SK-N-SH treated with all-trans-retinoic acid at 6 μM for 48 hours (cell line): ENCODE data around the gene GRM7.
A peak's percentile ranks its signal among the peaks of the same experiment; 100 is the strongest.

Experiments used
- ATAC-seq: fragments of 200-7000 bp; cut with Tn5 transposase; 3 replicates; pipeline ENCODE4 v1.9.1; 2020; ENCODE audit warnings: mild to moderate bottlenecking, moderate library complexity
- ARNTL ChIP-seq: fragments of 450-650 bp; formaldehyde crosslinking; IDR thresholded peaks from 2 replicates; pipeline ENCODE4 v1.5.0; 2020; ENCODE audit warnings: low read depth, mild to moderate bottlenecking, moderate library complexity, borderline replicate concordance
- BACH2 ChIP-seq: fragments of 250-450 bp; sonication (Bioruptor Pico); IDR thresholded peaks from 2 replicates; pipeline ENCODE4 v1.9.0; 2021; ENCODE audit warnings: mild to moderate bottlenecking, borderline replicate concordance
- CSDC2 ChIP-seq: fragments of 250-450 bp; sonication (Bioruptor Pico); IDR thresholded peaks from 2 replicates; pipeline ENCODE4 v1.5.0; 2020; ENCODE audit warnings: mild to moderate bottlenecking, moderate library complexity
- CSRNP3 ChIP-seq: fragments of 250-450 bp; sonication (Bioruptor Pico); IDR thresholded peaks from 2 replicates; pipeline ENCODE4 v1.5.1; 2021; ENCODE audit warnings: mild to moderate bottlenecking, moderate library complexity
- ESRRG ChIP-seq: fragments of 250-450 bp; sonication (Bioruptor Pico); IDR thresholded peaks from 2 replicates; pipeline ENCODE4 v1.6.1; 2021; ENCODE audit warnings: mild to moderate bottlenecking
- GLIS3 ChIP-seq: fragments of 250-450 bp; sonication (Bioruptor Pico); IDR thresholded peaks from 2 replicates; pipeline ENCODE4 v1.5.0; 2020; ENCODE audit warnings: mild to moderate bottlenecking, moderate library complexity
- ISL1 ChIP-seq: fragments of 250-450 bp; sonication (Bioruptor Pico); IDR thresholded peaks from 2 replicates; pipeline ENCODE4 v2.1.2; 2022; ENCODE audit warnings: mild to moderate bottlenecking, moderate library complexity
- OSR1 ChIP-seq: fragments of 250-450 bp; sonication (Bioruptor Pico); IDR thresholded peaks from 2 replicates; pipeline ENCODE4 v1.8.0; 2022; ENCODE audit warnings: moderate library complexity, mild to moderate bottlenecking, inconsistent platforms
- PATZ1 ChIP-seq: fragments of 250-450 bp; sonication (Bioruptor Pico); IDR thresholded peaks from 2 replicates; pipeline ENCODE4 v1.8.0; 2020; ENCODE audit warnings: mild to moderate bottlenecking, moderate library complexity, borderline replicate concordance
- PPARA ChIP-seq: fragments of 250-450 bp; sonication (Bioruptor Pico); IDR thresholded peaks from 2 replicates; pipeline ENCODE4 v1.5.0; 2020; ENCODE audit warnings: mild to moderate bottlenecking, borderline replicate concordance
- RARB ChIP-seq: fragments of 250-450 bp; sonication (Bioruptor Pico); IDR thresholded peaks from 2 replicates; pipeline ENCODE4 v1.8.0; 2021; ENCODE audit warnings: mild to moderate bottlenecking, moderate library complexity
- SNAI2 ChIP-seq: fragments of 250-450 bp; sonication (Bioruptor Pico); IDR thresholded peaks from 2 replicates; pipeline ENCODE4 v1.5.0; 2020; ENCODE audit warnings: mild to moderate bottlenecking, moderate library complexity
- TCF4 ChIP-seq: fragments of 250-450 bp; sonication (Bioruptor Pico); IDR thresholded peaks from 2 replicates; pipeline ENCODE4 v1.8.0; 2021; ENCODE audit warnings: mild to moderate bottlenecking, moderate library complexity, borderline replicate concordance
- TOX ChIP-seq: fragments of 250-450 bp; sonication (Bioruptor Pico); IDR thresholded peaks from 2 replicates; pipeline ENCODE4 v1.8.0; 2021; ENCODE audit warnings: mild to moderate bottlenecking, moderate library complexity, borderline replicate concordance
- TSHZ2 ChIP-seq: fragments of 250-450 bp; sonication (Bioruptor Pico); IDR thresholded peaks from 2 replicates; pipeline ENCODE4 v1.5.0; 2020; ENCODE audit warnings: mild to moderate bottlenecking, moderate library complexity
- ZC3H10 ChIP-seq: fragments of 250-450 bp; sonication (Bioruptor Pico); IDR thresholded peaks from 2 replicates; pipeline ENCODE4 v1.5.1; 2021; ENCODE audit warnings: mild to moderate bottlenecking, moderate library complexity
- ZFP3 ChIP-seq: fragments of 250-450 bp; sonication (Bioruptor Pico); IDR thresholded peaks from 2 replicates; pipeline ENCODE4 v1.5.0; 2020; ENCODE audit warnings: mild to moderate bottlenecking, moderate library complexity
- ZFP30 ChIP-seq: fragments of 450-650 bp; formaldehyde crosslinking; IDR thresholded peaks from 2 replicates; pipeline ENCODE4 v1.5.0; 2022; ENCODE audit warnings: mild to moderate bottlenecking, moderate library complexity
- ZNF565 ChIP-seq: fragments of 450-650 bp; formaldehyde crosslinking; conservative IDR thresholded peaks from 2 replicates; pipeline ENCODE4 v1.5.0; 2020; ENCODE audit warnings: low read depth, mild to moderate bottlenecking, moderate library complexity
- ZNF70 ChIP-seq: fragments of 450-650 bp; formaldehyde crosslinking; IDR thresholded peaks from 2 replicates; pipeline ENCODE4 v1.5.0; 2020; ENCODE audit warnings: mild to moderate bottlenecking, moderate library complexity
- ZNF8 ChIP-seq: fragments of 450-650 bp; formaldehyde crosslinking; IDR thresholded peaks from 2 replicates; pipeline ENCODE4 v1.5.0; 2020; ENCODE audit warnings: mild to moderate bottlenecking, moderate library complexity
- TF ChIP-seq, protein P1 (sequence below): fragments of 250-450 bp; sonication (Bioruptor Pico); IDR thresholded peaks from 2 replicates; pipeline ENCODE4 v1.5.1; 2020; ENCODE audit warnings: low read depth, mild to moderate bottlenecking, moderate library complexity
- TF ChIP-seq, protein P2 (sequence below): fragments of 250-450 bp; sonication (Bioruptor Pico); IDR thresholded peaks from 2 replicates; pipeline ENCODE4 v1.8.0; 2021; ENCODE audit warnings: low read depth, mild to moderate bottlenecking, moderate library complexity, borderline replicate concordance

The GRM7 gene

DNA sequence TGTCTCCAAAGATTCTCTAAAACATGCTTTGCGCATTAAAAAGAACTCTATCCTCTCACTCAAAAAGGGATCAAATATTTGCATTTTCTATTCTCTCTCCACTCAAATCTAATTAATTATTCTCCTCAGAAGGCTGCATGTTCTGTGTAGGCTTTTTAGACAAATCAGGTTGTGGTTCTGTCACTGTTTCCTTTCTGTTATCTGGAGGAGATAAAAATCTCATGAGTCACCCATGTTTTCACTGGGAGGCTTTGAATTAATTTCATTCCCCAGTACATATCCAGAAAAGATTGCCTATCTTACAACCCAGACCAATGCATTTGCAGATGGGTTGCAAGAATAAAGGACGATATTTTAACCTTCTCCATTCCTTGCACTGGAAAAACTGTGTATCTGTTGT is 446.5 kb downstream of the GRM7 start (continued):
- TF ChIP-seq TSHZ2 (CRISPR knock-in tag), result peak; percentile 86; the same call in 1 of the 2 replicates
- peak; percentile 47; the same call in 1 of the 2 replicates for TF ChIP-seq SNAI2
- no peak for TF ChIP-seq ZC3H10 (CRISPR knock-in tag)

- no peak for ATAC-seq
- TF ChIP-seq, protein P1, sequence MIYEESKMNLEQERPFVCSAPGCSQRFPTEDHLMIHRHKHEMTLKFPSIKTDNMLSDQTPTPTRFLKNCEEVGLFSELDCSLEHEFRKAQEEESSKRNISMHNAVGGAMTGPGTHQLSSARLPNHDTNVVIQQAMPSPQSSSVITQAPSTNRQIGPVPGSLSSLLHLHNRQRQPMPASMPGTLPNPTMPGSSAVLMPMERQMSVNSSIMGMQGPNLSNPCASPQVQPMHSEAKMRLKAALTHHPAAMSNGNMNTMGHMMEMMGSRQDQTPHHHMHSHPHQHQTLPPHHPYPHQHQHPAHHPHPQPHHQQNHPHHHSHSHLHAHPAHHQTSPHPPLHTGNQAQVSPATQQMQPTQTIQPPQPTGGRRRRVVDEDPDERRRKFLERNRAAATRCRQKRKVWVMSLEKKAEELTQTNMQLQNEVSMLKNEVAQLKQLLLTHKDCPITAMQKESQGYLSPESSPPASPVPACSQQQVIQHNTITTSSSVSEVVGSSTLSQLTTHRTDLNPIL, result peak; percentile 64; the same call in 1 of the 2 replicates
- TF ChIP-seq TCF4 (peak; percentile 50; the same call in 1 of the 2 replicates), OSR1 (CRISPR knock-in tag) (no peak), ZFP3 (peak; percentile 73; the same call in 1 of the 2 replicates), TOX (CRISPR knock-in tag) (no peak), ESRRG (CRISPR knock-in tag) (no peak), ZFP30 (CRISPR knock-in tag) (no peak), RARB (CRISPR knock-in tag) (no peak), ZNF565 (CRISPR knock-in tag) (no peak), GLIS3 (CRISPR knock-in tag) (peak; percentile 79), ZNF8 (CRISPR knock-in tag) (no peak), SNAI2 (peak; percentile 36; the same call in 1 of the 2 replicates), CSRNP3 (no peak), ZC3H10 (CRISPR knock-in tag) (no peak), BACH2 (CRISPR knock-in tag) (no peak), CSDC2 (CRISPR knock-in tag) (0 out of 2 replicates have a peak, but pooled peaks have one; percentile 63), PATZ1 (CRISPR knock-in tag) (peak; percentile 57; the same call in 1 of the 2 replicates), PPARA (CRISPR knock-in tag) (no peak), ARNTL (no peak), ISL1 (CRISPR knock-in tag) (peak; percentile 95), ZNF70 (CRISPR knock-in tag) (no peak), TSHZ2 (CRISPR knock-in tag) (peak; percentile 63; the same call in 1 of the 2 replicates)
- TF ChIP-seq, protein P2, sequence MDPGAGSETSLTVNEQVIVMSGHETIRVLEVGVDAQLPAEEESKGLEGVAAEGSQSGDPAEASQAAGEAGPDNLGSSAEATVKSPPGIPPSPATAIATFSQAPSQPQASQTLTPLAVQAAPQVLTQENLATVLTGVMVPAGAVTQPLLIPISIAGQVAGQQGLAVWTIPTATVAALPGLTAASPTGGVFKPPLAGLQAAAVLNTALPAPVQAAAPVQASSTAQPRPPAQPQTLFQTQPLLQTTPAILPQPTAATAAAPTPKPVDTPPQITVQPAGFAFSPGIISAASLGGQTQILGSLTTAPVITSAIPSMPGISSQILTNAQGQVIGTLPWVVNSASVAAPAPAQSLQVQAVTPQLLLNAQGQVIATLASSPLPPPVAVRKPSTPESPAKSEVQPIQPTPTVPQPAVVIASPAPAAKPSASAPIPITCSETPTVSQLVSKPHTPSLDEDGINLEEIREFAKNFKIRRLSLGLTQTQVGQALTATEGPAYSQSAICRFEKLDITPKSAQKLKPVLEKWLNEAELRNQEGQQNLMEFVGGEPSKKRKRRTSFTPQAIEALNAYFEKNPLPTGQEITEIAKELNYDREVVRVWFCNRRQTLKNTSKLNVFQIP (CRISPR knock-in tag), result peak; percentile 81; the same call in 1 of the 2 replicates
Observed at GRCh38 chr3:7309641-7310102, 448.8 kb downstream of the GRM7 start.
